NCI-H1105 (cell line): Measurements from ENCODE around the gene ZXDC.

ENCODE experiments used
- DNase-seq: peaks from one replicate; lab custom pipeline; 2025; lab: John Stamatoyannopoulos, UW

The ZXDC gene

GRCh38 chr3:126473292-126474168, 2.2 kb downstream of the ZXDC start:
- DNase-seq, result no peak

GRCh38 chr3:126472277-126473006, 3.2 kb downstream of the ZXDC start:
- peak; percentile 70 for DNase-seq

- DNase-seq, result no peak
Measured at GRCh38 chr3:126469479-126469878, 6.2 kb downstream of the ZXDC start.

GRCh38 chr3:126468028-126468891, 7.4 kb downstream of the ZXDC start:
- no peak for DNase-seq

GRCh38 chr3:126467611-126467955, 8.1 kb downstream of the ZXDC start:
- no peak for DNase-seq

- DNase-seq, result no peak
Measured at GRCh38 chr3:126466886-126467610, 8.6 kb downstream of the ZXDC start.

GRCh38 chr3:126465928-126466544, 9.7 kb downstream of the ZXDC start:
- no peak for DNase-seq

GRCh38 chr3:126464997-126465396, 10.7 kb downstream of the ZXDC start:
- DNase-seq, result no peak

GRCh38 chr3:126464494-126464893, 11.2 kb downstream of the ZXDC start:
- no peak for DNase-seq

- no peak for DNase-seq
Measured at GRCh38 chr3:126464093-126464492, 11.6 kb downstream of the ZXDC start.

- no peak for DNase-seq
Measured at GRCh38 chr3:126463521-126463920, 12.2 kb downstream of the ZXDC start.

- no peak for DNase-seq
Measured at GRCh38 chr3:126461450-126462070, 14.1 kb downstream of the ZXDC start.

- DNase-seq, result no peak
Measured at GRCh38 chr3:126460381-126460780, 15.3 kb downstream of the ZXDC start.

- no peak for DNase-seq
Measured at GRCh38 chr3:126459763-126460127, 15.9 kb downstream of the ZXDC start.

- DNase-seq, result no peak
Measured at GRCh38 chr3:126459111-126459762, 16.5 kb downstream of the ZXDC start.

GRCh38 chr3:126456766-126457388, 18.8 kb downstream of the ZXDC start:
- DNase-seq, result no peak

GRCh38 chr3:126456211-126456610, 19.5 kb downstream of the ZXDC start:
- no peak for DNase-seq

- DNase-seq, result no peak
Measured at GRCh38 chr3:126454437-126455198, 21.1 kb downstream of the ZXDC start.

GRCh38 chr3:126454025-126454424, 21.7 kb downstream of the ZXDC start:
- no peak for DNase-seq
